Suprapubic skin (tissue), 3 donors: ENCODE data around the gene SPCS1.

Experiments used
- EP300 ChIP-seq: sonication (generic); formaldehyde crosslinking; IDR thresholded peaks from one replicate; pipeline ENCODE4 v1.6.1; 2017; ENCODE audit warnings: antibody characterized with exemption
- TF ChIP-seq, protein P1 (sequence below), 2 donors: fragments of 200-600 bp in 1 of 2; fragments of 450-650 bp in 1 of 2; sonication (generic) in 1 of 2; IDR thresholded peaks; one replicate each; pipeline ENCODE4 v1.5.1; 2016 to 2019; ENCODE audit warnings: antibody characterized with exemption in 2 of 2, mild to moderate bottlenecking in 1 of 2, moderate library complexity in 1 of 2

- TF ChIP-seq, protein P1, sequence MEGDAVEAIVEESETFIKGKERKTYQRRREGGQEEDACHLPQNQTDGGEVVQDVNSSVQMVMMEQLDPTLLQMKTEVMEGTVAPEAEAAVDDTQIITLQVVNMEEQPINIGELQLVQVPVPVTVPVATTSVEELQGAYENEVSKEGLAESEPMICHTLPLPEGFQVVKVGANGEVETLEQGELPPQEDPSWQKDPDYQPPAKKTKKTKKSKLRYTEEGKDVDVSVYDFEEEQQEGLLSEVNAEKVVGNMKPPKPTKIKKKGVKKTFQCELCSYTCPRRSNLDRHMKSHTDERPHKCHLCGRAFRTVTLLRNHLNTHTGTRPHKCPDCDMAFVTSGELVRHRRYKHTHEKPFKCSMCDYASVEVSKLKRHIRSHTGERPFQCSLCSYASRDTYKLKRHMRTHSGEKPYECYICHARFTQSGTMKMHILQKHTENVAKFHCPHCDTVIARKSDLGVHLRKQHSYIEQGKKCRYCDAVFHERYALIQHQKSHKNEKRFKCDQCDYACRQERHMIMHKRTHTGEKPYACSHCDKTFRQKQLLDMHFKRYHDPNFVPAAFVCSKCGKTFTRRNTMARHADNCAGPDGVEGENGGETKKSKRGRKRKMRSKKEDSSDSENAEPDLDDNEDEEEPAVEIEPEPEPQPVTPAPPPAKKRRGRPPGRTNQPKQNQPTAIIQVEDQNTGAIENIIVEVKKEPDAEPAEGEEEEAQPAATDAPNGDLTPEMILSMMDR (IDR thresholded peaks at IDR 0.05): no peak
- no peak for TF ChIP-seq EP300
Observed at GRCh38 chr3:52705688-52706686, at the start of gene SPCS1, which contains the start of gene GLT8D1.
